Vagina (tissue), 2 donors: ENCODE data around the gene ANGPTL4.
"Not testable (repeated sequence)": the region's sequence is repeated elsewhere in the genome, so short reads cannot be mapped to it uniquely, and the experiment has no call there.

ENCODE experiments used
- CTCF ChIP-seq, 3 experiments: fragments of 450-650 bp in 2 of 3; fragments of 200-600 bp in 1 of 3; sonication (generic) in 1 of 3; IDR thresholded peaks; one replicate each; pipeline ENCODE4 v1.5.1; 2017 to 2019; ENCODE audit warnings: antibody characterized with exemption in 3 of 3, mild to moderate bottlenecking in 2 of 3, moderate library complexity in 2 of 3
- POLR2A ChIP-seq, 2 donors: fragments of 450-650 bp; IDR thresholded peaks; one replicate each; pipeline ENCODE4 v1.6.1; 2017; ENCODE audit warnings: antibody characterized with exemption in 2 of 2, mild to moderate bottlenecking in 2 of 2, moderate library complexity in 2 of 2

GRCh38 chr19:8385566-8385965 is 21.6 kb downstream of the ANGPTL4 start:
- not testable (repeated sequence) for TF ChIP-seq POLR2A, CTCF (IDR thresholded peaks at IDR 0.05)
